HUES48 (cell line): ENCODE data around the gene RNF166.

Source experiments
- H3K27ac ChIP-seq: one replicate; pipeline ENCODE4 v1.7.0; 2013; ENCODE audit warnings: low read depth, low read length, inconsistent platforms
- H3K27me3 ChIP-seq: 2 replicates; pipeline ENCODE4 v1.6.1; 2013; ENCODE audit warnings: mild to moderate bottlenecking, low read length; ENCODE audit not compliant: control insufficient read depth, insufficient read depth
- H3K36me3 ChIP-seq: 2 replicates; pipeline ENCODE4 v1.6.1; 2013; ENCODE audit warnings: low read length; ENCODE audit not compliant: control insufficient read depth, insufficient read depth
- H3K4me1 ChIP-seq: 2 replicates; pipeline ENCODE4 v1.6.1; 2013; ENCODE audit warnings: mild to moderate bottlenecking, low read length; ENCODE audit not compliant: control insufficient read depth, insufficient read depth
- H3K4me3 ChIP-seq: 2 replicates; pipeline ENCODE4 v1.5.1; 2013; ENCODE audit warnings: mild to moderate bottlenecking, low read depth, low read length
- H3K9ac ChIP-seq: 2 replicates; pipeline ENCODE4 v1.6.1; 2013; ENCODE audit warnings: mild to moderate bottlenecking, low read depth, low read length, moderate library complexity
- H3K9me3 ChIP-seq: 2 replicates; pipeline ENCODE4 v1.6.1; 2013; ENCODE audit warnings: low read length; ENCODE audit not compliant: control insufficient read depth, insufficient read depth

The RNF166 gene, protein sequence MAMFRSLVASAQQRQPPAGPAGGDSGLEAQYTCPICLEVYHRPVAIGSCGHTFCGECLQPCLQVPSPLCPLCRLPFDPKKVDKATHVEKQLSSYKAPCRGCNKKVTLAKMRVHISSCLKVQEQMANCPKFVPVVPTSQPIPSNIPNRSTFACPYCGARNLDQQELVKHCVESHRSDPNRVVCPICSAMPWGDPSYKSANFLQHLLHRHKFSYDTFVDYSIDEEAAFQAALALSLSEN

GRCh38 chr16:88706229-88706964, at the start of gene RNF166, which contains the start of gene CTU2:
RNF166 (minus strand) TSS chr16:88706408; CDS start chr16:88706325, 83 bp downstream.
CTU2 (plus strand) TSS chr16:88706503; CDS start chr16:88706531, 28 bp downstream.
- Histone ChIP-seq H3K27me3 (no peaks in the 10 kb centered on the region), H3K4me3 (peak within 1 kb of the TSS; percentile 93), H3K36me3 (0 out of 2 replicates have a peak, but pooled peaks cover 6% of the 10 kb centered on the region), H3K9ac (peak within 1 kb of the TSS; percentile 65), H3K4me1 (peaks cover 6% of the 10 kb centered on the region; the same call in 1 of the 2 replicates), H3K9me3 (no peaks in the 10 kb centered on the region), H3K27ac (peak within 1 kb of the TSS; percentile 13)

DNA sequence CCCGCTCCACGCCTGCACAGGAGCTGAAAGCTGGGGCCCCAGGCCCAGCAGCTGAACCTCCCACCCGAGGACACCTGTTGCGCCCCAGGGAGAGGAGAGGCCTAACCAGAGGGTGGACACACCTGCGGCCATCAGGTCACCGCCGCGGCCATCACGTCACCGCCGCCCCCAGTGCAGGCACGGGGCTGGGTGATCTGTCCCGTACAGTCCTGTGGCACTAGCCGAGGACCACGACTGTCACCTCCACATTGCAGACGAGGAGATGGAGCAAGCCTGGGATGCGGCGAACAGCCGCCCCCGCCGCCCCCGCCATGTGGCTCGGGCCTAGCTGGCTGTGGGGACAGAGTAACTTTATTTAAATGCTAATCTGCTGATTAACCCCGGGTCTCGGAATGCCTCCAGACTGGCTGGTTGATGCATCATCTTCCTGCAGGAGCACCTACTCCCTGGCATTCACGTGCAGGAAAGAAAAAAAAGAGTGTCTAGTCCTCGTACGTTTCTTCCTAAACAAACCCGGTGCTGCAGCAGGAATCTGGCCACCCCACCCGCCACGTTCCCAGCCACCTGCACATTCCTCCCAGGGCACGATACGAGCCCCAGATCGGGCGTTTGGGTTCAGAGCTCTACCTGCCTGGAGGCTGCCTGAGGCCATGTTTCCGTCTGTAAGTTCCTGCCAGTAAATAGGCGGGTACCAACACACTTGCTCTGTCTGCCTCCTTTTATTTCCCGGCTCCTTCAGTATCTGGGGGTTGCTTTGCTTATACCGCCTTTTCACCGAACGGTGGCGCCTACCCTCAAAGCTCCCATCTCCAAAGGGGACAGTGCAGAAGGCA, 48.9 kb upstream of the RNF166 start:
- Histone ChIP-seq H3K9me3 (no peaks in the 10 kb centered on the region), H3K27me3 (no peaks in the 10 kb centered on the region), H3K36me3 (no peaks in the 10 kb centered on the region), H3K4me1 (peaks cover 15% of the 10 kb centered on the region; the same call in 1 of the 2 replicates), H3K27ac (peak overlapping the region; percentile 67), H3K4me3 (no peak overlapping the region), H3K9ac (no peak overlapping the region)

DNA sequence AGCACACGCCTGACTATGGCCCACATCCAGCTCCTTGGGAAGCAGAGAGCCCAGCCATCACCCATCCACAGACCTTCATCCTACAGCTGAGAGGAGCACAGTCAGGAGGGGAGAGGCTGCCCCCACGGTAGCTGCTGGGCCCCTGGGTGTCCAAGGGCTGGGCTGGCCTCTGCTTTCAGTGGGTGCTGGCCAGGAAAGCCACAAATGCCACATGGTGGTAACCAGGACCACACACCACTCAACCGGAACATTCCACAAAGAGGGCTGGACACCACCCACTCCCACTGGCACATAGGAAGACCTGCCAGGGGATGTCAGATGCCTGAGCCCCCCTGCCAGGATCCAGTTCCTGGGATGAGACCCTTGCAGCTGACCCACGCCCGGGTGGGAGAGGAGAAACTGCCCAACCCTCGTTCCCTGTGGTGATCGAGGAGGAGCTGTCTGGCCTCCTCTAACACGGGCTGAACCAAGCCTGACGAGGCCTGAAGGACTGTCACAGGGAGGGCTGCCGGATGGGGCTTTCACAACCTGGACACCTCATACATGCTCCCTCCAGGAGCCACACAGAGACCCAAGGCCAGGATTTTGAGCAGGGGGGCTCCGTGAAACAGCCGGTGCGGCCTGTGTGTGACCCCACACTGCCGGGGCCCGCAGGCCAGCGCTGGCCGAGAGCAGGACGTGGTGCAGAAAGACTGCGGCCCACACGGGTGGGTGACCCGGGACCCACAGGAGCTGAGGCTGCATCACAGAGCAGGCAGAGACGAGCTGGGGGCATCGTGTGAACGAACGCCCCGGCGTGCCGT, 48.1 kb upstream of the RNF166 start:
- Histone ChIP-seq H3K9ac (no peak overlapping the region), H3K36me3 (no peaks in the 10 kb centered on the region), H3K4me1 (peaks cover 12% of the 10 kb centered on the region; the same call in 1 of the 2 replicates), H3K4me3 (no peak overlapping the region), H3K27me3 (no peaks in the 10 kb centered on the region), H3K9me3 (no peaks in the 10 kb centered on the region), H3K27ac (no peak overlapping the region)

DNA sequence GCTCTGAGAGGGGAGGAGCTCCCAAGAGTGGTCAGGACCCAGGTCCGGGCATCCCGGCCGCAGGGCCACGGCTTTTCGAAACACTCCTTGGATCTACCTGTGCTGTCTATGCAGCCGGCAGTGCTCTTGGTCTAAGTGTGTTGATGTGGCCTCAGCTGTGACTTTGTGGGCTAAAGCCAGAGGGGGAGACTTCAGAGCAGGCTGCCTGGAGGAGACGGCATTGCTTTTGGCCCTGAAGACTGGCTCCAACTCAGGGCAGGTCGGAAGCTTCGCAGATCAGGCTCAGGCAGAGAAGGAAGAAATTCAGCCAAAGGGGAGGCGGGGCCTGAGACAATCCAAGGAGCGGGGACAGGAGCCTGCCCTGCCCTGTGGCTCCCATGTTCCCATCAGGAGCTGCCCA, 47.4 kb upstream of the RNF166 start:
- no peak overlapping the region for H3K27ac ChIP-seq
- no peaks in the 10 kb centered on the region for H3K36me3 ChIP-seq
- no peak overlapping the region for H3K4me3 ChIP-seq
- no peak overlapping the region for H3K9ac ChIP-seq
- H3K4me1 ChIP-seq, result peaks cover 9% of the 10 kb centered on the region; the same call in 1 of the 2 replicates
- no peaks in the 10 kb centered on the region for H3K9me3 ChIP-seq
- no peaks in the 10 kb centered on the region for H3K27me3 ChIP-seq

GRCh38 chr16:88753191-88753590, 47.0 kb upstream of the RNF166 start:
- Histone ChIP-seq H3K27ac (no peak overlapping the region), H3K9ac (no peak overlapping the region), H3K4me3 (no peak overlapping the region), H3K27me3 (no peaks in the 10 kb centered on the region), H3K36me3 (no peaks in the 10 kb centered on the region), H3K9me3 (no peaks in the 10 kb centered on the region), H3K4me1 (peaks cover 8% of the 10 kb centered on the region; the same call in 1 of the 2 replicates)

DNA sequence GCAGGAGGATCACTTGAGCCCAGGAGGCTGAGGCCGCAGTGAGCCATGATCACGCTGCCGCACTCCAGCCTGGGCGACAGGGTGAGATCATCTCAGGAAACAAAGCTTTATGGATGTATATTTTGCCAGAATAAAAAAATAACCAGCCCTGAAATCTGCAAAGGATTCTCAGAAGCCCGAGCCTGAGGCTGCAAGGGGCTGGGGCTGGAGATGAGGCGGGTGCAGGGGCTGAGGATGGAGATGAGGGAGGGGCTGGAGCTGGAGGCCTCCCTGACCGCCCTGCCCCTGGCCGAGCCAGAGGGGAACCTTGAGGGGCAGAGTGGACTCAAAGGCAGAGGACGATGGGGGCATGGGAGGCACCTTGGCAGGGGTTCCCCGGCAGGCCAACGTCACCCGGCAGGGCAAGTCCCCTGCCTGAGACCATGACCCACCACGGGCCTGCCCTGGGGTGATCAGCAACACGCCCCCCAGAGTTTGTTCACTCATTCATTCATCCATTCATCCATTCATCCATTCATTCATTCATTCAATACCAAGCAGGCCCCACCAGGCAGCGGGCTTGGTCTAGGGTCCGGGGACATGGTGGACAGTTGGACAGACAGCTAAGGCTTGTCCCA, 46.3 kb upstream of the RNF166 start:
- no peaks in the 10 kb centered on the region for H3K9me3 ChIP-seq
- H3K27me3 ChIP-seq, result no peaks in the 10 kb centered on the region
- no peak overlapping the region for H3K27ac ChIP-seq
- H3K4me3 ChIP-seq, result no peak overlapping the region
- H3K4me1 ChIP-seq, result peaks cover 8% of the 10 kb centered on the region; the same call in 1 of the 2 replicates
- no peak overlapping the region for H3K9ac ChIP-seq
- no peaks in the 10 kb centered on the region for H3K36me3 ChIP-seq

GRCh38 chr16:88750854-88751253, 44.6 kb upstream of the RNF166 start:
- Histone ChIP-seq H3K4me3 (no peak overlapping the region), H3K9me3 (no peaks in the 10 kb centered on the region), H3K36me3 (no peaks in the 10 kb centered on the region), H3K27me3 (no peaks in the 10 kb centered on the region), H3K27ac (no peak overlapping the region), H3K9ac (no peak overlapping the region), H3K4me1 (peaks cover 8% of the 10 kb centered on the region; the same call in 1 of the 2 replicates)

GRCh38 chr16:88749358-88749757, 43.1 kb upstream of the RNF166 start:
- H3K9me3 ChIP-seq, result no peaks in the 10 kb centered on the region
- H3K9ac ChIP-seq, result no peak overlapping the region
- H3K36me3 ChIP-seq, result no peaks in the 10 kb centered on the region
- no peaks in the 10 kb centered on the region; the same call in 1 of the 2 replicates for H3K4me1 ChIP-seq
- no peaks in the 10 kb centered on the region for H3K27me3 ChIP-seq
- H3K27ac ChIP-seq, result no peak overlapping the region
- H3K4me3 ChIP-seq, result no peak overlapping the region

GRCh38 chr16:88748364-88748763, 42.2 kb upstream of the RNF166 start:
- Histone ChIP-seq H3K9ac (no peak overlapping the region), H3K27ac (no peak overlapping the region), H3K36me3 (no peaks in the 10 kb centered on the region)

More at GRCh38 chr16:88748364-88748763, 42.2 kb upstream of the RNF166 start:
- Histone ChIP-seq H3K4me3 (no peak overlapping the region), H3K27me3 (no peaks in the 10 kb centered on the region), H3K4me1 (no peaks in the 10 kb centered on the region), H3K9me3 (no peaks in the 10 kb centered on the region)
